HG03565 (cell line): ENCODE measurements around the gene CACNG6.
"Not testable (repeated sequence)": the region's sequence is repeated elsewhere in the genome, so short reads cannot be mapped to it uniquely, and the experiment has no call there.

Experiments used
- ATAC-seq: cut with Tn5 transposase; IDR thresholded peaks from one replicate; pipeline ENCODE4 v1.9.1; 2021; ENCODE audit warnings: mild to moderate bottlenecking, moderate library complexity; ENCODE audit not compliant: unreplicated experiment

Gene CACNG6

DNA sequence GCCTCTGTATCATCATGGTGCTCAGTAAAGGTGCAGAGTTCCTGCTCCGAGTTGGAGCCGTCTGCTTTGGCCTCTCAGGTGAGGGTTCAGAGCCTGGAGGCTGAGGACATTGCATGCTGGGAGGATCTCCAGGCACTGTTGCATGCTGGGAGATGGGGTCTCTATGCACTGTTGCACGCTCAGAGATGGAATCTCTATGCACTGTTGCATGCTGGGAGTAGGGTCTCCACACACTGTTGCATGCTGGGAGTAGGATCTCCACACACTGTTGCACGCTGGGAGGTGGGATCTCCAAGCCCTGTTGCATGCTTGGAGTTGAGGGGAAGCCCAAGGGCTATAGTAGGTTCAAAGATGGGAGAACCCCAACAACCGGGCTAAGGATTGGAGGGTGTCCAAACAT lies 8.3 kb downstream of the CACNG6 start:
- ATAC-seq, result no peak

- ATAC-seq, result no peak
These were observed 10.1 kb downstream of the CACNG6 start for GRCh38 chr19:54001496-54001895.

DNA sequence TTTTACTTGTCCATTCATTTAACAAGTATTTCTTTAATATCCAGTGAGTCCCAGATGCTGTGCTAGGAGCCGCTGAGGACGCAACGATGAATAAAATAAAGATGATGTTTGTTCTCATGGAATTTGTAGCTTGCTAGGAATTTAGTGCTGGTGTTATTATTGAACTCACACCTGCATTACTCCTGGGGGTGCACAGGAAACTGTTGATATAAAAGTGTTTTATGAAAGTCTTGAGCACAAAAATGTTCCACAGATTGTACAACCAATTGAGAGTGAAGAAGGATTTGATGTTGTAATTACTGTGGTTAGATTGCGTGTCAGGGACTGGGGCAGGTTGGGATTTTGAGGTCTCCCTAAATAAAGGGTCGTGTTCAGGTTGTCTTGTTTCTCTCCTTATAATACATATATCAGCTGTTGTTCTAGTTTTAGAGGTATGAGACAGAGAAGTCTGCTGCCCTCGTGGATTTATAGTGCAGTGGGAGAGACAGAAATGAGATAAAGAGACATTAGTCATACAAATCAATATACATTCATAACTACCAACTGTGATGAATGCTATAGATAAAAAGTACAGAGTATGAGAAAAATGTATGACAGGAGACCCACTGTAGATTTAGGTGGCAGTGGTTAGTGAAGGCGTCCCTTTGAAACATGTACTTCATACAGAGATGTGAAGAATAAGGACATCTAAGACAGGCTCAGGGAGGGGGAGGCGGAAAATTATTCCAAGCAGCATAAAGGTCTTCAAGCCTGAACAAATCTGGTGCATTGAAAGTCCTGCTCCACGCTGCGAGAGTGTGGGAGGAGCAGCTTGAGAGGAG lies 11.3 kb downstream of the CACNG6 start:
- ATAC-seq, result no peak

- no peak for ATAC-seq
These were observed 18.0 kb downstream of the CACNG6 start for GRCh38 chr19:54009440-54009839.

- ATAC-seq, result no peak
These were observed 19.0 kb downstream of the CACNG6 start for GRCh38 chr19:54010474-54010873.

GRCh38 chr19:54011507-54012211 lies 20.2 kb downstream of the CACNG6 start:
- no peak for ATAC-seq

GRCh38 chr19:54013866-54014265 lies 22.4 kb downstream of the CACNG6 start:
- no peak for ATAC-seq

DNA sequence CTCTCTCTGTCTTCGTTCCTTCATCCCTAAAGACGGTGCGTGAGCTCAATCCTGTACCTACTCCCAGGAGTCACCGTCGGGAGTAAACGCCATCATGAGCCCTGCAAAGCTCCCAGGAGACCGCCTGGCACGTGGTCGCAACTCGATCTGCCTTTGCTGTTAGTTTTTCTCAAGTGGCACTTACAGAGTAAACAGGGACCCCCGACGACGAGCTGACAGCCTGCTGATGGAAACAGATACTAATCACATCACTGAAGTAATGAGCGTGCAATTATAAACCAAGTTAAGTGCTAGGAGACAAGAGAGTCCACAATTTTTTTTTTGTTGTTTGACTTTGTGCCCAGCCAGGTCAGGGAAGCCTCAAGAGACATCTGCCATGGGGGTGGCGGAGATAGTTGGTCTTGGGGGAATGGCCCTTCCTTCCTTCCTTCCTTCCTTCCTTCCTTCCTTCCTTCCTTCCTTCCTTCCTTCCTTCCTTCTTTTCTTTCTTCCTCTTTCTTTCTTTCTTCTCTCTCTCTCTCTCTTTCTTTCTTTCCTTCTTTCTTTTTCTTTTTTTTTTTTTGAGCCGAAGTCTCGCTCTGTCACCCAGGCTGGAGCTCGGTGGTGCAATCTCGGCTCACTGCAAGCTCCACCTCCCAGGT lies 23.6 kb downstream of the CACNG6 start:
- ATAC-seq, result no peak

GRCh38 chr19:54017261-54017660 lies 25.8 kb downstream of the CACNG6 start:
- no peak for ATAC-seq

- no peak for ATAC-seq
These were observed 29.9 kb downstream of the CACNG6 start for GRCh38 chr19:54021363-54021762.

DNA sequence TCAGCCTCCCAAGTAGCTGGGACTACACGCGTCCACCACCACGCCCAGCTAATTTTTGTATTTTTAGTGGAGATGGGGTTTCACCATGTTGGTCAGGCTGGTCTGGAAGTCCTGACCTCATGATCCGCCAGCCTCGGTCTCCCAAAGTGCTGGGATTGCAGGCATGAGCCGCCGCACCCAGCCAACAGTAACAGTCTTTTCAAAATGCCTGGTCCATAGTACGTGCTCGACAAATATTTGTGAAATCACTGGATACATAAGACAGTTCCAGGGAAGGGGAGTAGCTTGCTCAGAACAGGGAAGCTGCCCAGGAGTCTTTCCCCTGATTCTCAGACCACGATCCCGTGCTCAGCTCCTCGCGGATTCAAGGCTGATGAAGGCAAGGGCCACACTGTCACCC lies 30.5 kb downstream of the CACNG6 start:
- no peak for ATAC-seq

- ATAC-seq, result no peak
These were observed 31.8 kb downstream of the CACNG6 start for GRCh38 chr19:54023191-54023590.

DNA sequence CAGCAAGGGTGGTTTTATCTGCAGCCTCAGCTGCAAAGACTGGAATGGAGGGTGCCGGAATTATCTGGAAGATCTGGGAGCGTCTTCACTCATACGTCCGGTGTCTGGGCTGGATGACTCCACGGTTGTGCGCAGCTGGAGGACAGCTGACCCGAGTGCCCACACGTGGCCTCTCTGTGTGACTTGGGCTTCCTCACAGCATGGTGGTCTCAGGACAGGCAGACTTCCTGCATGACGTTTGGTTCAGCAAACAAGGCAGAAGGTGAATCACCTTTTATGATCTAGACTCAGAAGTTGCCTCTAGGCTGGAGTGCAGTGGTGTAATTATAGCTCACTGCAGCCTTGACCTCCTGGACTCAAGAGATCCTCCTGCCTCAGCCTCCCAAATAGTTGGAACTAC lies 33.2 kb downstream of the CACNG6 start:
- ATAC-seq, result no peak

DNA sequence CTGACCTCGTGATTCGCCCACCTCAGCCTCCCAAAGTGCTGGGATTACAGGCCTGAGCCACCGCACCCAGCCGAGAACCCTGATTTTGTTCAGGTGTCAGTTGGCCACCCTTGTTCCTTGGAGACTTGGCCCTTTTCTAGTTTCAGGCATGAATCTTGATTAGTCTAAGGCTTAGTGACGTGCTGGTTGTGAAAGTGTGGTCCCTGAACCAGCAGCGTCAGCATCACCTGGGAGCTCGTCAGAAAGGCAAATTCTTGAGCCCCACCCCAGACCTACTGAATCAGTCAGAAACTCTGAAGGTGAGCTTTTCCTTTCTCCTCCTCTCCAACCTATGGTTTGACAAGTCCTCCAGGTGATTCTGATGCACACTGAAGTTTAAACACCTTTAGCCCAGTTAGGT lies 35.2 kb downstream of the CACNG6 start:
- no peak for ATAC-seq

DNA sequence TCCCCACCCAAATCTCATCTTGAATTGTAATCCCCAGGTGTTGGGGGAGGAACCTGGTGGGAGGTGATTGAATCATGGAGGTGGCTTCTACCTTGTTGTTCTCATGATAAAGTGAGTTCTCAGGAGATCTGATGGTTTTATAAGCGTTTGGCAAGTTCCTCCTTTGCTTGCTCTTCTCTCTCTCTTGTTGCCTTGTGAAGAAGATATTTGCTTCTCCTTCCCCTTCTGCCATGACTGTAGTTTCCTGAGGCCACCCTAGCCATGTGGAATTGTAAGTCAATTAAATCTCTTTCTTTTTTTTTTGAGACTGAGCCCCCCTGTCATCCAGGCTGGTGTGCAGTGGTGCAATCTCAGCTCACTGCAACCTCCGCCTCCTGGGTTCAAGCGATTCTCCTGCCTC lies 37.9 kb downstream of the CACNG6 start:
- no peak for ATAC-seq

DNA sequence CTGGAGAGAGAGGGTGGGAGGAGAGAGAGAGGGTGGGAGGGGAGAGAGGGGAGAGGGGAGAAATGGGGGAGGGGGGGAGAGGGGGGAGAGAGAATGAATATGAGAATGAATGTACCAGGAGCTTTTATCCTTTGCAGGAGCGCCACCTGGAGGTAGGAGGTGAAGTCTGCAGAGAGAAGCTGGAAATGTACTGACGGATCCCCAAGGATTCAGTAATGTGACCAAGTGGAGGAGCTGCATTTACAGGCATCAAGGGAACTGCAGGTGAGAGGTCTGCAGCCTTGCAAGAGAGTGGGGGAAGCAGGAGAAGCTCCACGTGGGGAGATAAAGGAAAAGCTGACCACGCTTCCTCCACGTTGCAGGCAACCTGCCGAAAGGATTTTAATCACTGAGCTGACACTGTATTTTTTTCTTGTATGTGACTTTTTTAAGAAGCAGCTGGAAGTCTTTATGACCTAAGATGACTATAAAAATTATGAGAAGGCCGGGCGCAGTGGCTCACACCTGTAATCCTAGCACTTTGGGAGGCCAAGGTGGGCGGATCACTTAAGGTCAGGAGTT lies 38.6 kb downstream of the CACNG6 start:
- ATAC-seq, result no peak

DNA sequence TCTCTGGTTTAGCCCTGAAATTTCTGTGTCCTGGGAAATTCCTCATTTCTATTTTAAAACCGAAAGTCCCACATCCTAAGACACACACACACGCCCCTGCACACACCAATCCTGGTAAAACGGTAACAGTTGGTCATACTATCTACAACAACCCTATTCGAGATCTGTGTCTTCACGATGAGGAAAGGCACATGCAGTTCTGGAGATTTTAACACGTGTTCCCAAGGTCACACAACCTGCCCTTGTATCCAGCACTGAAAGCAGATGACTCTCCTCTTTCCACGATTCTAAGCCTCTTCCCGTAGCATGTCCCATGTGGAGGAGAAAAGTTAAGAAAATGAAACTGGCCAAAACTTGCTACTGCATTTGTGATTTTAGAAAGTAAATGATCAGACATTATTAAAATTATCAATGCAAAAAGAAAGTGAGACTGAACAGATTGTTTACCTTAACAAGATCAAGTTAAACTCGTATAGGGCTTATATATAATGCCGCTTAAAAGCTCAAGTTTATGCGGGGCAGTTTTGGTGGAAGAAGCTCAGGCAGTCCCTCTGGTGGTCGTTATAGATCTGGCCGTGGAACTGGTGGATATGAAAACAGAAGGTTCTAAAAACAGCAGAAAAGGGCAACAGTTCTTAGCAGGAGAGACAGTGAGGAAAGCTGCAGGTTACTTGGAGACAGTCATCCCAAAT lies 39.6 kb downstream of the CACNG6 start:
- ATAC-seq, result no peak

GRCh38 chr19:54035215-54036178 lies 44.1 kb downstream of the CACNG6 start:
- no peak for ATAC-seq

- not testable (repeated sequence) for ATAC-seq
These were observed 45.1 kb downstream of the CACNG6 start for GRCh38 chr19:54036542-54036941.

DNA sequence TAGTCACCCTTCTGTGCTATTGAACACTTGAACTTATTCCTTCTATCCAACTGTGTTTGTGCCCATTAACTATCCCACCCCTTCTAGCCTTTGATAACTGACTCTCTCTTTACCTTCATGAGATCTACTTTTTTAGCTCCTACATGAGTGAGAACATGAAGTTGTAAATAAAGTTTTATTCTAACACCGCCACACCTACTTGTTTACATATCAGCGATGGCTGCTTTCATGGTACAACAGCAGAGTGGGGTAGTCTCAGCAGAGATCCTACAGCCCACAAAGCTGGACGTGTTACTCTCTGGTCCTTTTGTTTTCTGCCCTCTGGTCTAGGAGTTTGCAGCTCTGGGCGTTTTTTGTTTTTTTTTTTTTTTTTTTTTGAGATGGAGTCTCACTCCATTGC lies 48.6 kb downstream of the CACNG6 start:
- no peak for ATAC-seq
